HepG2 (cell line): ENCODE results near the gene STRADA. TPM values are rescaled to one million over a fixed set of nuclear protein-coding genes. Genes with fewer than 3 reads are reported as not detected.
A peak's percentile ranks its signal among the peaks of the same experiment; 100 is the strongest.

ENCODE experiments used
- ATAC-seq: fragments of 200-7000 bp; cut with Tn5 transposase; 3 replicates; pipeline ENCODE4 v1.9.1; 2020; ENCODE audit warnings: mild to moderate bottlenecking, moderate library complexity
- BruUV-seq: library from RNA; stranded (reverse); fragments of 400-500 nt; replicated peaks from 2 replicates; lab custom pipeline; 2021; lab: Mats Ljungman, UMichigan
- CTCF ChIA-PET: fragments of 300-600 bp; formaldehyde crosslinking; extraction: SDS; loops from one replicate; lab custom pipeline; 2021; ENCODE audit warnings: low total read pairs, inconsistent platforms, low intra/inter-chr PET ratio; lab: Yijun Ruan, JAX
- POLR2A ChIA-PET: fragments of 350-600 bp; sonication (Branson Sonifier 250); formaldehyde crosslinking; loops from one replicate; lab custom pipeline; 2020; ENCODE audit warnings: antibody characterized with exemption, inconsistent platforms; lab: Yijun Ruan, JAX
- DNase-seq: peaks from one replicate; pipeline ENCODE4 v3.0.0-alpha.2; 2015; ENCODE audit warnings: low spot score
- FAIRE-seq: peaks from 3 replicates; lab custom pipeline; 2011; peaks lifted over from hg19 to GRCh38; lab: Jason Lieb, UNC
- H2AFZ ChIP-seq: one replicate; pipeline ENCODE4 v1.6.1; 2011; ENCODE audit warnings: low read length, inconsistent platforms
- H3K27ac ChIP-seq: fragments of 300-600 bp; 3 replicates; pipeline ENCODE4 v1.8.0; 2011; ENCODE audit warnings: mixed run types, mild to moderate bottlenecking, mixed read lengths, low read length, inconsistent platforms; ENCODE audit not compliant: insufficient read depth; ENCODE audit errors: extremely low read length
- H3K27me3 ChIP-seq, 2 experiments: fragments of 200-600 bp in 1 of 2; 2 replicates in 1 of 2; 3 replicates in 1 of 2; pipeline versions ENCODE4 v1.6.0 to v1.8.0; 2011; ENCODE audit warnings: low read length in 2 of 2, mild to moderate bottlenecking in 2 of 2, moderate library complexity in 2 of 2, inconsistent platforms in 1 of 2; ENCODE audit not compliant: insufficient read depth in 2 of 2, control insufficient read depth in 1 of 2
- H3K36me3 ChIP-seq, 2 experiments: fragments of 200-600 bp in 1 of 2; replicated peaks in 1 of 2; 2 replicates in 1 of 2; 3 replicates in 1 of 2; pipeline versions ENCODE4 v1.5.1 to v1.8.0; 2011; ENCODE audit warnings: low read length in 2 of 2, inconsistent platforms in 1 of 2; ENCODE audit not compliant: insufficient read depth in 2 of 2, control insufficient read depth in 1 of 2
- H3K4me1 ChIP-seq: 2 replicates; pipeline ENCODE4 v1.5.1; 2012; ENCODE audit warnings: low read length, inconsistent platforms; ENCODE audit not compliant: insufficient read depth
- H3K4me2 ChIP-seq: 2 replicates; pipeline ENCODE4 v1.6.0; 2011; ENCODE audit warnings: low read depth, low read length, inconsistent platforms
- H3K4me3 ChIP-seq, 3 experiments: fragments of 200-600 bp in 1 of 3; sonication (generic), shearing (Covaris generic) in 1 of 3; replicated peaks in 1 of 3; 2 replicates each; pipeline ENCODE4 v1.5.1; 2011 to 2016; ENCODE audit warnings: low read length in 3 of 3, inconsistent platforms in 2 of 3, low read depth in 2 of 3, mild to moderate bottlenecking in 2 of 3, control low read depth in 1 of 3, mixed read lengths in 1 of 3; ENCODE audit not compliant: insufficient read depth in 1 of 3
- H3K79me2 ChIP-seq: one replicate; pipeline ENCODE4 v1.6.1; 2011; ENCODE audit warnings: low read length, inconsistent platforms; ENCODE audit not compliant: insufficient read depth
- H3K9ac ChIP-seq: 2 replicates; pipeline ENCODE4 v1.6.0; 2011; ENCODE audit warnings: mild to moderate bottlenecking, low read depth, low read length, inconsistent platforms; ENCODE audit not compliant: insufficient read depth
- H3K9me3 ChIP-seq: 2 replicates; pipeline ENCODE4 v1.5.1; 2012; ENCODE audit warnings: mild to moderate bottlenecking, low read length
- H4K20me1 ChIP-seq: 2 replicates; pipeline ENCODE4 v1.6.0; 2011; ENCODE audit warnings: inconsistent platforms, mild to moderate bottlenecking, low read length, moderate library complexity; ENCODE audit not compliant: insufficient read depth
- ADNP ChIP-seq: sonication (generic); formaldehyde crosslinking; IDR thresholded peaks from 2 replicates; pipeline ENCODE4 v1.4.0; 2020; ENCODE audit warnings: missing genetic modification reagents
- FOXJ3 ChIP-seq: sonication (generic); formaldehyde crosslinking; IDR thresholded peaks from 2 replicates; pipeline ENCODE4 v1.4.0; 2020; ENCODE audit warnings: missing genetic modification reagents, mild to moderate bottlenecking, borderline replicate concordance
- GTF2F1 ChIP-seq: fragments of 150-350 bp; IDR thresholded peaks from 2 replicates; pipeline ENCODE4 v1.6.1; 2014; ENCODE audit warnings: low read length
- HNRNPL ChIP-seq: fragments of 200-400 bp; formaldehyde crosslinking; IDR thresholded peaks from 2 replicates; pipeline ENCODE4 v1.6.1; 2017; ENCODE audit warnings: mild to moderate bottlenecking, low read depth, low read length
- KAT7 ChIP-seq: IDR thresholded peaks from 2 replicates; pipeline ENCODE4 v1.6.1; 2018; ENCODE audit warnings: borderline replicate concordance, missing compliant biosample characterization
- RFX1 ChIP-seq: fragments of 450-650 bp; IDR thresholded peaks from 2 replicates; pipeline ENCODE4 v1.6.1; 2017
- TCF7L2 ChIP-seq: IDR thresholded peaks from 2 replicates; pipeline ENCODE4 v1.6.1; 2011; ENCODE audit warnings: mild to moderate bottlenecking, low read depth, low read length, moderate library complexity
- ZNF274 ChIP-seq: sonication (generic); formaldehyde crosslinking; IDR thresholded peaks from 2 replicates; pipeline ENCODE4 v1.5.1; 2020; ENCODE audit warnings: mild to moderate bottlenecking, missing genetic modification reagents
- ZNF615 ChIP-seq: sonication (generic); formaldehyde crosslinking; IDR thresholded peaks from 2 replicates; pipeline ENCODE4 v1.5.0; 2020; ENCODE audit warnings: mild to moderate bottlenecking, missing genetic modification reagents, borderline replicate concordance
- WGBS: methylation state at CpG from one replicate; pipeline ENCODE4 v1.1.6; 2017; ENCODE audit warnings: low lambda C conversion rate; 5-methylcytosine and 5-hydroxymethylcytosine counted together
- in situ Hi-C: cut with HindIII; loops from 2 replicates; pipeline ENCODE4 v1.10.0; 2017; ENCODE audit warnings: low pct_unique_long_range_greater_than_20kb; ENCODE audit not compliant: extremely low pct_ligation_motif_present
- intact Hi-C: fragments of 100-400 bp; cut with micrococcal nuclease; formaldehyde crosslinking; loops from one replicate; pipeline ENCODE4 v1.10.0; 2022; ENCODE audit not compliant: unreplicated experiment
- polyA plus RNA-seq, 8 experiments: library from polyadenylated mRNA; depleted of rRNA in 3 of 8; stranded (reverse) in 7 of 8; unstranded in 1 of 8; fragments of >200 nt; fragmentation: Illumina TruSeq in 4 of 8; extraction: Trizol in 4 of 8; gene quantifications; 2 replicates each; pipeline versions ENCODE4 v1.2.1 to v1.2.3, GENCODE V29; 2011 to 2016; ENCODE audit warnings: low read depth in 4 of 8, missing spikeins in 1 of 8, mixed read lengths in 1 of 8; ENCODE audit not compliant: insufficient read depth in 1 of 8
- total RNA-seq, 5 experiments: library from RNA; depleted of rRNA; stranded (reverse); fragments of >200 nt; fragmentation: Illumina TruSeq; extraction: Trizol; gene quantifications; 2 replicates each; pipeline ENCODE4 v1.2.3, GENCODE V29; 2016; ENCODE audit warnings: low read depth in 1 of 5
- TF ChIP-seq, protein P1 (sequence below): sonication (generic); IDR thresholded peaks from 2 replicates; pipeline ENCODE4 v1.6.1; 2016; ENCODE audit warnings: low read depth, borderline replicate concordance
- TF ChIP-seq, protein P2 (sequence below): sonication (generic); formaldehyde crosslinking; IDR thresholded peaks from 2 replicates; pipeline ENCODE4 v1.9.0; 2021; ENCODE audit warnings: missing genetic modification reagents, borderline replicate concordance
- TF ChIP-seq, protein P3 (sequence below): sonication (generic); formaldehyde crosslinking; IDR thresholded peaks from 2 replicates; pipeline ENCODE4 v1.8.1; 2023; ENCODE audit warnings: mild to moderate bottlenecking, missing genetic modification reagents, borderline replicate concordance
- TF ChIP-seq, protein P4 (sequence below): sonication (generic); formaldehyde crosslinking; IDR thresholded peaks from 2 replicates; pipeline ENCODE4 v1.8.1; 2023; ENCODE audit warnings: missing genetic modification reagents, mild to moderate bottlenecking, borderline replicate concordance
- TF ChIP-seq, protein P5 (sequence below): IDR thresholded peaks from 2 replicates; pipeline ENCODE4 v1.6.1; 2016; ENCODE audit warnings: missing biosample characterization, missing genetic modification reagents, low read depth

Gene STRADA
- total and polyA plus RNA-seq, 2 of the 13 experiments (the other 11 are each of a cell fraction or from before 2014, with no cell fraction given) = 17.6 to 17.9 TPM

DNA sequence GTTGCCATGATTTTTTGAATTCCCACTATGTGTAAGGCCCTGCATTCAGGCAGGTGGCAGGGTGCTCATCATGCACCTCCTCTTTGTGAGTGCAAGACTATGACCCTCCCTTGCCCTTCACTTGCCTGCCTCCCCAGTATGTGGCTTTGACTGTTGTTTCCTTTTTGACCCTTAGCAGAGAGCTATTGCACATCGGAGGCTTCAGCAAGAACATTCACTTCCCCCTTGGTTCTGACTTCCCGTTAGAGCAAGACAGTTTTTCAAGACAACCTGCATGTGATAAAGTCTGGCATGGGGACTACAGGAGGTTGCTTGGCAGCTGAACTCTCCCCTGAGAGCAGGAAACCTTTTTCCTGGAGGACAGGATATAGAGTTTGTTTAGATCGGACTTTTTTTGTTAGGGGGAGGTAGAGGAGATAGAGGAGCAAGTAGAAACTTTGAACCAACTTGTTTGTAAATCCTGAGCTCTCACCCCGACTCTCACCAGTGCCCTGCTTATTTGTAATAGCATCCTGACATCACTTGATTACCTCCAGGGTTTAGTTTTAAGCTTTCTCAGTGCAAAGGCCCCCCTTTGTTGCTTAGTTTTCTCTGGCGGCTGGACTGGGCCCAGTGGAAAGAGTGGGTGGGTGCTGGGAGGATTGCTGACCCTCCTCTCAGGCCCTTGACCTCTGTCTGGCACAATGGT is 75.9 kb downstream of the STRADA start (continued):
- TF ChIP-seq, protein P1, sequence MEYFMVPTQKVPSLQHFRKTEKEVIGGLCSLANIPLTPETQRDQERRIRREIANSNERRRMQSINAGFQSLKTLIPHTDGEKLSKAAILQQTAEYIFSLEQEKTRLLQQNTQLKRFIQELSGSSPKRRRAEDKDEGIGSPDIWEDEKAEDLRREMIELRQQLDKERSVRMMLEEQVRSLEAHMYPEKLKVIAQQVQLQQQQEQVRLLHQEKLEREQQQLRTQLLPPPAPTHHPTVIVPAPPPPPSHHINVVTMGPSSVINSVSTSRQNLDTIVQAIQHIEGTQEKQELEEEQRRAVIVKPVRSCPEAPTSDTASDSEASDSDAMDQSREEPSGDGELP = no peak
- no peak for TF ChIP-seq GTF2F1
- TF ChIP-seq ZNF274 (CRISPR knock-in tag) = no peak
- no peak for TF ChIP-seq RFX1
- TF ChIP-seq, all 625 proteins: peak for 0

DNA sequence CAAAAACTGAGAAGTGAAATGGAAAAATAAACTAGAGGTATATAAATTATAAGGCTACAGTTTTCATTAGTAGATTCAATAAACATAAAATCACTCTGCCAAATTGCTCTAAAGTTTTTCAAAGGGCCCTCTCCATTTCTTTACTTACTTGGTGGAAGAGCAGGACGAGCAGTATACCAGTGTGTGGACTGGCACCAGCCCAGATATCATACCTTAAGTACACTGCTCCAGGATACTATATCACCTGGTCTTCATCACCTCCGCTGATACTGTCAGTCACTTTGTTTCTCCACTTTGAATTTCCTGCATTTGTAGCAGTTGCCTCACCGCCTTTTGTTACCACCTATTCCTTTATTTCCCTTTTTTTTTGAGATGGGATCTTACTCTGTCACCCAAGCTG is 81.7 kb downstream of the STRADA start:
- WGBS = 98% methylated on average over 3 of the region's 3 CpGs
- no peaks in the 10 kb centered on the region for H3K4me1 ChIP-seq
- TF ChIP-seq KAT7 (CRISPR knock-in tag) (no peak), HNRNPL (no peak), TCF7L2 (no peak), FOXJ3 (CRISPR knock-in tag) (no peak), ADNP (CRISPR knock-in tag) (no peak), ZNF615 (no peak)
- TF ChIP-seq, protein P2, sequence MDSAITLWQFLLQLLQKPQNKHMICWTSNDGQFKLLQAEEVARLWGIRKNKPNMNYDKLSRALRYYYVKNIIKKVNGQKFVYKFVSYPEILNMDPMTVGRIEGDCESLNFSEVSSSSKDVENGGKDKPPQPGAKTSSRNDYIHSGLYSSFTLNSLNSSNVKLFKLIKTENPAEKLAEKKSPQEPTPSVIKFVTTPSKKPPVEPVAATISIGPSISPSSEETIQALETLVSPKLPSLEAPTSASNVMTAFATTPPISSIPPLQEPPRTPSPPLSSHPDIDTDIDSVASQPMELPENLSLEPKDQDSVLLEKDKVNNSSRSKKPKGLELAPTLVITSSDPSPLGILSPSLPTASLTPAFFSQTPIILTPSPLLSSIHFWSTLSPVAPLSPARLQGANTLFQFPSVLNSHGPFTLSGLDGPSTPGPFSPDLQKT (CRISPR knock-in tag) = no peak
- TF ChIP-seq, protein P3, sequence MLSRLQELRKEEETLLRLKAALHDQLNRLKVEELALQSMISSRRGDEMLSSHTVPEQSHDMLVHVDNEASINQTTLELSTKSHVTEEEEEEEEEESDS (CRISPR knock-in tag) = no peak
- TF ChIP-seq, protein P4, sequence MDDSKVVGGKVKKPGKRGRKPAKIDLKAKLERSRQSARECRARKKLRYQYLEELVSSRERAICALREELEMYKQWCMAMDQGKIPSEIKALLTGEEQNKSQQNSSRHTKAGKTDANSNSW (CRISPR knock-in tag) = no peak
- TF ChIP-seq, protein P5, sequence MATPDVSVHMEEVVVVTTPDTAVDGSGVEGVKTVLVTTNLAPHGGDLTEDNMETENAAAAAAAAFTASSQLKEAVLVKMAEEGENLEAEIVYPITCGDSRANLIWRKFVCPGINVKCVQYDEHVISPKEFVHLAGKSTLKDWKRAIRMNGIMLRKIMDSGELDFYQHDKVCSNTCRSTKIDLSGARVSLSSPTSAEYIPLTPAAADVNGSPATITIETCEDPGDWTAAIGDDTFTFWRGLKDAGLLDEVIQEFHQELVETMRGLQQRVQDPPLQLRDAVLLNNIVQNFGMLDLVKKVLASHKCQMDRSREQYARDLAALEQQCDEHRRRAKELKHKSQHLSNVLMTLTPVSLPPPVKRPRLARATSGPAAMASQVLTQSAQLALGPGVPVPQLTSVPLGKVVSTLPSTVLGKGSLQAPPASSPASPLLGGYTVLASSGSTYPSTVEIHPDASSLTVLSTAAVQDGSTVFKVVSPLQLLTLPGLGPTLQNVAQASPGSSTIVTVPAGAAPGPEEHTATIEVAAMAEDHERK (CRISPR knock-in tag) = no peak

More for the DNA sequence above, 81.7 kb downstream of the STRADA start:
- ATAC-seq = no peak
- no peak overlapping the region for H3K27ac ChIP-seq
- no peaks in the 10 kb centered on the region for H3K79me2 ChIP-seq
- no peaks in the 10 kb centered on the region for H3K9me3 ChIP-seq
- H3K27me3 ChIP-seq = no peaks in the 10 kb centered on the region
- intact Hi-C loops (no loop called here), in situ Hi-C loops (no loop called here)
- FAIRE-seq = no peak
- H3K9ac ChIP-seq = no peak overlapping the region
- H3K4me3 ChIP-seq = no peak overlapping the region
- ChIA-PET POLR2A (no interaction called here), CTCF (no interaction called here)
- peaks cover 13 to 24% of the 10 kb centered on the region in 2 experiments for H3K36me3 ChIP-seq
- no peaks in the 10 kb centered on the region for H4K20me1 ChIP-seq
- TSS peak; percentile 32 for BruUV-seq
- H2AFZ ChIP-seq = no peak overlapping the region
- no peak overlapping the region for H3K4me2 ChIP-seq
- no peak for DNase-seq
